ENCODE results near the gene RPS19BP1. TPM values are rescaled to one million over a fixed set of nuclear protein-coding genes. Genes with fewer than 3 reads are reported as not detected.

RPS19BP1 gene
- total RNA-seq, 4 donors from 2014 or later: 93.4 to 157 (median 121) TPM

DNA sequence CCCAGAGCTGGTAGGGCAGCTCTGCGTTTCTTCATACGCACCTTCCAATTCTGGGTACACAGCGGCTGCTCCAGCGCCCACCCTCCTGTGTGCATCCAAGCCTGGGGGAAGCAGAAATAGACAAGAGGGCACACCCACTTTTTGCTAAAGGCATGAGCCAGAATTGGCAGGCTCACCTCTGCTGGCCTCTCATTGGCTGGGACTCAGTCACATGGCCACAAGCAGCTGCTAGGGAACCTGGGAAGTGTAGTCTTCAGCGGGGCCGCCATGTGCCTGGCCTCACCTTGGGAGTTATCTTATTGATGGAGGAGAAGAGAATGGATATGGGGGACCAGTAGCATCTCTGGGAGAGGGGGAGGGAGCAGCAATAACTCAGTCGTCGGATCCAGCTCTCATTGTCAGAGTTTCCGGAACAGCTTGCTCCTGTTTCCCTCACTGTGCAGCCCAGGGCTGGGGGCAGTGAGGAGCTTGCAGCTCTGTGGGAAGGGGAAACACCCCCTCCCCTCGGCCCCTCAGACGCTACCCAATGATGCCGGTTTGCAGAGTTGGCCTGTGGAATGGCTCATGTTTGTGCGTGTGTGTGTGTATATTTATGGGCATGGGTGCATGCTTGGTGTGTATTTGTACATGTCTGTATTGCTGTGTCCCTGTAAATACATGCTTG is 42.3 kb downstream of the RPS19BP1 start:
- TF ChIP-seq POLR2A (IDR thresholded peaks at IDR 0.05): no peak
- TF ChIP-seq, protein P1, sequence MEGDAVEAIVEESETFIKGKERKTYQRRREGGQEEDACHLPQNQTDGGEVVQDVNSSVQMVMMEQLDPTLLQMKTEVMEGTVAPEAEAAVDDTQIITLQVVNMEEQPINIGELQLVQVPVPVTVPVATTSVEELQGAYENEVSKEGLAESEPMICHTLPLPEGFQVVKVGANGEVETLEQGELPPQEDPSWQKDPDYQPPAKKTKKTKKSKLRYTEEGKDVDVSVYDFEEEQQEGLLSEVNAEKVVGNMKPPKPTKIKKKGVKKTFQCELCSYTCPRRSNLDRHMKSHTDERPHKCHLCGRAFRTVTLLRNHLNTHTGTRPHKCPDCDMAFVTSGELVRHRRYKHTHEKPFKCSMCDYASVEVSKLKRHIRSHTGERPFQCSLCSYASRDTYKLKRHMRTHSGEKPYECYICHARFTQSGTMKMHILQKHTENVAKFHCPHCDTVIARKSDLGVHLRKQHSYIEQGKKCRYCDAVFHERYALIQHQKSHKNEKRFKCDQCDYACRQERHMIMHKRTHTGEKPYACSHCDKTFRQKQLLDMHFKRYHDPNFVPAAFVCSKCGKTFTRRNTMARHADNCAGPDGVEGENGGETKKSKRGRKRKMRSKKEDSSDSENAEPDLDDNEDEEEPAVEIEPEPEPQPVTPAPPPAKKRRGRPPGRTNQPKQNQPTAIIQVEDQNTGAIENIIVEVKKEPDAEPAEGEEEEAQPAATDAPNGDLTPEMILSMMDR (IDR thresholded peaks at IDR 0.05): no peak
- no peak overlapping the region for H3K4me3 ChIP-seq (ENCODE audit: low read depth, poor library complexity, severe bottlenecking)
- intact Hi-C loops (cut with DNase I; ENCODE audit: low total_unique reads): no loop called here
- 40 to 42% methylated on average over 12 to 13 of the region's 13 CpGs for WGBS, 2 donors
- peak; percentile 84 to 94 for DNase-seq (ENCODE audit: low spot score in 2 of 2)

DNA sequence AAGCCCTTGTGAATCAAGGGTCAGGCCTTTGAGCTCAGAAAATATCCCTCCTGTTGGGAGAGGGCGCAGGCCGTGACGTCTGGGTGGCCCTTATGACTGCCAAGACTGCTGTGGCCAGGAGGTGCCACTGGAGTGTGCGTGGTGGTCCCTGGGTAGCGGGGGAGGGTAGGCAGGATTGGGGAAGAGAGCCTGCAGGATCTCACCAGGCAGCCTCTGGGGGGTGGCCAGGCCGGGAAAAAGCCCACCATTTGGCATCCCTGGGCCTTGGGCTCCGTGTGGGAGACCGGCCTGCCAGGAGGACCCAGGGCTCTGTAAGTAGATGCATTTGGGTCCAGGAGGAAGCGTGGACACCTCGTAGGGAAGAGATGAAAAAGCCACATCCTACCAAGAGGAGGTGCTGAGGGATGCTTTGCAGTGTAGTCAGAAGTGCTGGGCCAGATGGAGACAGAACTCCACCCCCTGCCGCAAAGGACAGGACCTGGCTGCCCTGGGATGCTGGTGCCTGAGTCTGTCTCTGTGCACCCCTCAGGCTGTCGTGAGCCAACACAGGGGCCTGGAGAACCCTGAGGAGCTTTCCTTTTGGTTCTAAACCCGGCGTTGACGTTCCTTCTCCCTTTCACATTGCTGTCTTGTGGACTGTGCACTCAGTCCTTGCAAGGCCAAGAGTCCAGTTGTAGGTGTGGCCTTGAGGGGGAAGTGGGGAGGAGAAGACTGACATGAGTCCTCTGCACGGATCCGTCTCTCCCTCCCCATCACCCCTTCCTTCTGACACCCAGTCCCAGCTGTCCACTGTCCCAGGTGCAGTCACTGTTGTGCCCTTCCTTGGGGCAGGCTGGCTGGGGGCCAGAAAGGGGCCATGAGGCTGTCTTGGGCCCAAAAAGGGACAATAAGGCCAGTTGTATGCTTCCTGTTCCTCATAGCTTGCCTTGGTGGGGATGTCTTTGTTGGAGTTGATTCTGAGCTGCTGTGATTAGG is 43.2 kb downstream of the RPS19BP1 start:
- DNase-seq (ENCODE audit: low spot score in 2 of 2): no peak
- TF ChIP-seq POLR2A (IDR thresholded peaks at IDR 0.05): no peak
- TF ChIP-seq, protein P1 (IDR thresholded peaks at IDR 0.05): no peak
- 83 to 86% methylated on average over 17 of the region's 17 CpGs for WGBS, 2 donors
- no peak overlapping the region for H3K4me3 ChIP-seq (ENCODE audit: low read depth, poor library complexity, severe bottlenecking)
- intact Hi-C loops (cut with DNase I; ENCODE audit: low total_unique reads): no loop called here

DNA sequence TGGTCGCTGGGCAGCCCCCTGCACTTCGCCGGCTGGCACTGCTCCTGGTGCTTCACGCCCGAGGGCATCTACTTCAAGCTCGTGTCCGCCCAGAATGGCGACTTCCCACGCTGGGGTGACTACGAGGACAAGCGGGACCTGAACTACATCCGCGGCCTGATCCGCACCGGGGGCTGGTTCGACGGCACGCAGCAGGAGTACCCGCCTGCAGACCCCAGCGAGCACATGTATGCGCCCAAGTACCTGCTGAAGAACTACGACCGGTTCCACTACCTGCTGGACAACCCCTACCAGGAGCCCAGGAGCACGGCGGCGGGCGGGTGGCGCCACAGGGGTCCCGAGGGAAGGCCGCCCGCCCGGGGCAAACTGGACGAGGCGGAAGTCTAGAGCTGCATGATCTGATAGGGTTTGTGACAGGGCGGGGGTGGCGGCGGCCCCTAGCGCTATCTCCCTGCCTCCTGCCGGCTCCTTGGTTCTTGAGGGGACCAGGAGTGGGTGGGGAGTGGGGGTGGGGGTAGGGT is 43.9 kb downstream of the RPS19BP1 start:
- TF ChIP-seq POLR2A (IDR thresholded peaks at IDR 0.05): no peak
- TF ChIP-seq, protein P1 (IDR thresholded peaks at IDR 0.05): no peak
- no peak overlapping the region for H3K4me3 ChIP-seq (ENCODE audit: low read depth, poor library complexity, severe bottlenecking)
- no peak for DNase-seq (ENCODE audit: low spot score in 2 of 2)
- WGBS, 2 donors: 88% methylated on average over 33 to 36 of the region's 39 CpGs
- intact Hi-C loops (cut with DNase I; ENCODE audit: low total_unique reads): no loop called here

DNA sequence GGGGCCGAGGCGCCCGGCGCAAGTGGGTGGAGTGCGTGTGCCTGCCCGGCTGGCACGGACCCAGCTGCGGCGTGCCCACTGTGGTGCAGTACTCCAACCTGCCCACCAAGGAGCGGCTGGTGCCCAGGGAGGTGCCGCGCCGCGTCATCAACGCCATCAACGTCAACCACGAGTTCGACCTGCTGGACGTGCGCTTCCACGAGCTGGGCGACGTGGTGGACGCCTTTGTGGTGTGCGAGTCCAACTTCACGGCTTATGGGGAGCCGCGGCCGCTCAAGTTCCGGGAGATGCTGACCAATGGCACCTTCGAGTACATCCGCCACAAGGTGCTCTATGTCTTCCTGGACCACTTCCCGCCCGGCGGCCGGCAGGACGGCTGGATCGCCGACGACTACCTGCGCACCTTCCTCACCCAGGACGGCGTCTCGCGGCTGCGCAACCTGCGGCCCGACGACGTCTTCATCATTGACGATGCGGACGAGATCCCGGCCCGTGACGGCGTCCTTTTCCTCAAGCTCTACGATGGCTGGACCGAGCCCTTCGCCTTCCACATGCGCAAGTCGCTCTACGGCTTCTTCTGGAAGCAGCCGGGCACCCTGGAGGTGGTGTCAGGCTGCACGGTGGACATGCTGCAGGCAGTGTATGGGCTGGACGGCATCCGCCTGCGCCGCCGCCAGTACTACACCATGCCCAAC is 44.6 kb downstream of the RPS19BP1 start:
- no peak overlapping the region for H3K4me3 ChIP-seq (ENCODE audit: low read depth, poor library complexity, severe bottlenecking)
- intact Hi-C loops (cut with DNase I; ENCODE audit: low total_unique reads): no loop called here
- WGBS, 2 donors: 96% methylated on average over 58 to 63 of the region's 70 CpGs
- TF ChIP-seq POLR2A (IDR thresholded peaks at IDR 0.05): no peak
- TF ChIP-seq, protein P1 (IDR thresholded peaks at IDR 0.05): no peak
- DNase-seq (ENCODE audit: low spot score in 2 of 2): no peak

DNA sequence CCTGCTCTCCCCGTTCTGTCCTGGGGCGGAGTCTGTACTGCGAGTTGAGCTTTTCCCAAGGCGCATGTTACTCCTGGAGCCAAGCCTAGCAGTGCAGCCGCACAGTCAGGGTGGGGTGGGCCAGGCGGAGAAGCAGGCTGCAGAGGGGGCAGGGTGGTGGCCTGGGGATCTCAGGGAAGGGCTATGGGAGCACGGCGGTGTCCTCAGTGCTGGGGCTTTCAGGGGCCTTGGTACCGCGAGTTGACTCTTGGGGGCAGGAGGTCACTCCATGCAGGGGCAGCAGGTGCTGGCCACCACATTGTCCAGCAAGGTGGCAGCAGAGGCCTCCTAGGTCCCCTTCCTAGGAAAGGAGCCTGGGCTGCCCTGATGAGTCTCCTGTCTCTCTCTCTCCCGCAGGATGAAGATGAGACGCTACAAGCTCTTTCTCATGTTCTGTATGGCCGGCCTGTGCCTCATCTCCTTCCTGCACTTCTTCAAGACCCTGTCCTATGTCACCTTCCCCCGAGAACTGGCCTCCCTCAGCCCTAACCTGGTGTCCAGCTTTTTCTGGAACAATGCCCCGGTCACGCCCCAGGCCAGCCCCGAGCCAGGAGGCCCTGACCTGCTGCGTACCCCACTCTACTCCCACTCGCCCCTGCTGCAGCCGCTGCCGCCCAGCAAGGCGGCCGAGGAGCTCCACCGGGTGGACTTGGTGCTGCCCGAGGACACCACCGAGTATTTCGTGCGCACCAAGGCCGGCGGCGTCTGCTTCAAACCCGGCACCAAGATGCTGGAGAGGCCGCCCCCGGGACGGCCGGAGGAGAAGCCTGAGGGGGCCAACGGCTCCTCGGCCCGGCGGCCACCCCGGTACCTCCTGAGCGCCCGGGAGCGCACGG is 45.4 kb downstream of the RPS19BP1 start:
- TF ChIP-seq, protein P1 (IDR thresholded peaks at IDR 0.05): no peak
- TF ChIP-seq POLR2A (IDR thresholded peaks at IDR 0.05): no peak
- whole genome bisulfite sequencing, 2 donors: 76 to 81% methylated on average over 44 to 45 of the region's 45 CpGs
- H3K4me3 ChIP-seq (ENCODE audit: low read depth, poor library complexity, severe bottlenecking): no peak overlapping the region
- intact Hi-C loops (cut with DNase I; ENCODE audit: low total_unique reads): no loop called here
- no peak for DNase-seq (ENCODE audit: low spot score in 2 of 2)
